ENCODE measurements around the gene CEACAM3.

CEACAM3 gene

DNA sequence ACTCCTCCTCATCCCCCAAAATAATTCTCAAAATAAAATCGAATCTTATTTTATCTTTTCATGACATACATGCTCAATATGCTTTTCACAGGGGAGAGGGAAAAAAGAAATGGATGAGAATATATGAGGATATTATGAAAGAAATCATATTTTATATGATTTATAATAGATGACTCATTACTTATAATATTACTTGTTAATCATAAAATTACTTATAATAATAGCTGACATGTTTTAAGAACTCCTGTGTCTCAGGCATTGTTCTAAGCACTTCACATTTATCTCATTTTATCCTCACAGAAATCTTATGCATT, 3.0 kb upstream of the CEACAM3 start:
- no peak for DNase-seq

DNA sequence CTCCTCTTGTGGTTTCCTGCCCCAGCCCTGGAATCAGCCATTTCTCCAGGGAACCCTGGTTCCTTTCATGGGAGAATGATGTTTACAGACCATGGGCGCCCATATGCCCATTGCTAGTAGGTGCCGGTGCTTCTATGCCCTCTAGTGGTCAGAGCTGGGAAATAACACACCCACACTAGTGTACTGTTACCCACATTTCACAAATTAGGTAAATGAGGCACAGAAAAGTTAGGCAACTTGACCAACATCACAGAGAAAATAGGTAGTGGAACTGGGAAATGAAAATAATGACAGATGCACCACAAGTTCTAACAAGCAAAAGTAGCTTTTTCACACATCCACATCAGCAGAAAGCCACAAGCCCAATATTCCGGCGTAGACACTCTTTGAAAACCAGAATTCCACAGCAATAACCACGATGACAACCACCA, 1.3 kb upstream of the CEACAM3 start:
- no peak for DNase-seq

DNA sequence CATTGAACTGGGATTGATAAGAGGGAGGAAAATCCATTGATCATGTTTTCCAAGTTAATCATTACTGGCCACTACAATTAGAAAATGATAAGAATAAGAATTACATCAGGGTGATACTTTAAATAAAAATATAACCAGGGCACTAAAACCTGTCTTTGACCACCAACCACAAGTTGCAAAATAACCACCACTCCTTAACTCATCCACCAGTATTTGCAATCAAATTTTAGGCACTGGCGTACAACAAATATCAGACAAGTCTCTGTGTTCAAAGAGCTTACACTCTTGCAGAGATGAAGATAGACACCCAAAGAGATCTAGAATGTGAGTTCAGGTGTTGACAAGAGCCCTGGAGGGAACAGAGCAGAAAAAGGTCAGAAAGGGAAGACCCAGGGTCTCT, 514 bp downstream of the CEACAM3 start:
- no peak for DNase-seq

DNA sequence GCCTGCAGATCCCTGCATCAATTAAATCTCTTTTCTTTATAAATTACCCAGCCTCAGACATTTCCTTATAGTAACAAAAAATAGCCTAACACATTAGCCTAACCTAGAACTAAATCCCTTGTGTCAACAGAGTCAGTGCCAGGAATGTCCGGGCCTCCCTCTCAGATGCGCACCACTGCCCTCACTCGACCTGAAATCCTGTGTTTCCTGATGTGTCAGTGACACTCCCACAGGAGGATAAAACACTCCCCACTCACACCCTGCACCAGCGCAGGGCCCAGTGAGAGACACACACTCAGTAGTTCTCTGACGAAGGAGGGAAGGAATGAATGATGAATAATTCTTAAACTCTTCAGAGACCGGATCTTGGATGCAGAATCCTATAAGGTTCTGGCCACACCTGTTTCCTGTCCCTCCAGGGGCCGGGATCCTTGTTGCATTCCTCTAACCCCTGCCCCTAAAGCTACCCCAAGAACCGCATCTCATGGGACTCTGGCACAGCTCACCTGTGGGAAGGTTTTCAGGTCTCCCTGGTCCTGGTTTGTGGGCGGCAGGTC, 3.1 kb downstream of the CEACAM3 start:
- DNase-seq = no peak

DNA sequence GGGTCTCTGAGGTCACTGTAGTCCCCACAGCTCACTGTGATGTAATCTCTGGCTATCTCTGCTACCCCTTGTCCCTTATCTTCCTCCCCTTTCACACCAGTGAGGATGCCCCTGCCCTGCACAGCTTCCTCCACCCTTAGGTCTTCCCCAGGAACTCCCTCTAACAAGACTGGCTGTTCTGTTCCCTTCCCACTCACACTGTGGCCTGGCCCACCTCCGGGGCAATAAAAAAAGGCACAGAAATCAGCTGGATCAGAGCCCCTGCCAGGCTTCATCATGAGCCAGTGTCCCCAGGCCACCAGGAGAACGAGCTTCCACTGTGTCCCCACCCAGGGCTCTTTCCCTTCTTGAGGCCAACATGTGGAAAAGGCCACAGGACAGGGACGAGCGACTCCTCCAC, 4.6 kb downstream of the CEACAM3 start:
- DNase-seq = no peak

DNA sequence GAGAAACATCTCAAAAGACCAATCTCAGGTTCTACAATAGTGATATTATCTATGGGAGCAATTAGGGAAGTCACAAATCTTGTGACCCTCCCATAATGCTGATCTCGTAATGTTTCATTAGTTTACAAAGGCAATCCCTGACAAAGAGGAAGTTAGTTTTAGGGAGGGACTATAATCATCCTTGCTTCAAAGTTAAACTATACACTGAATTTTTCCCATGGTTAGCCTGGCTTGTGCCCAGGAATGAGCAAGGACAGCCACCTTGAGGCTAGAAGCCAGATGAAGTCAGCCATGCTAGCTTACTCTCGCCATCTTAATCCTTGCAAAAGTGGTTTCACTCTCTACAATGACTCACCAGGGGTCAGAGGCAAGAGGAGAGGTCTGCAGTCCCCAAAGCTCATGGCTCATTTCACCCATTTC, 5.4 kb downstream of the CEACAM3 start:
- DNase-seq = no peak

DNA sequence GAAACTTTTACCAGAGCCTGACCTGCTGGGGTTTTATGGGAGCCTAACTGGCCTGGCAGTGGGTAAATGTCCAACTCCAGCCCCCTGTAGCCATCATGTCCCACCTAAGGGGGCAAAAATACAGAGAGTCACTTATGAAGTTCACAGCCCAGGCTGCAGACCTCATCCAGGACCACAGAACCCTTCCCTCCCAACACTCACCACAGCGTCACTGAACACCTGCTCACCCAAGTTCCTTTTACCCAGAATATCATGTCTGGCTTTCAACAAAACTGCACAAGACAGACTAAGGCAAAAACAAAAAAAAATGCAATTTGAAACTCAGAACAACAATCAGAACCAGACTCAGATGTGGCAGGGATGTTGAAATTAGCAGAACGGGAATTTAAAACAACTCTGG, 6.4 kb downstream of the CEACAM3 start:
- no peak for DNase-seq

DNA sequence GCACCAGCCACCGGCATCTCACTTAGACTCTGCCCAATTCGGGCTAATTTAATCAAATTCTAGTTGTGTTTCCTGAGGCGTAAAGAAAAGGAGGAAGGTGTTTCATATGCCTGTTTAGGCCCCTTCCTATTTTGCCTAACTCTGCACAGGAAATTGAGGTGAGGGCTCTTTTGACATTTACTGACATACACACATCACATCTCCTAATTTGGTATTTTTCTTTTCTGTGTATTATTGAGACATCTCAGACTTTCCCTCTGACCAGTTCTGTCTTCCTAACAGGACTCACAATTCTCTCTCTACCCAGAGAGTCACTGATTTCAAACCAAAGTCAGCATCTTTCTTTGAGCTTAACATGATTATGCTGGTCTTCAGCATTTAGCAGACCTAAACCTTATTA, 7.9 kb downstream of the CEACAM3 start:
- no peak for DNase-seq

DNA sequence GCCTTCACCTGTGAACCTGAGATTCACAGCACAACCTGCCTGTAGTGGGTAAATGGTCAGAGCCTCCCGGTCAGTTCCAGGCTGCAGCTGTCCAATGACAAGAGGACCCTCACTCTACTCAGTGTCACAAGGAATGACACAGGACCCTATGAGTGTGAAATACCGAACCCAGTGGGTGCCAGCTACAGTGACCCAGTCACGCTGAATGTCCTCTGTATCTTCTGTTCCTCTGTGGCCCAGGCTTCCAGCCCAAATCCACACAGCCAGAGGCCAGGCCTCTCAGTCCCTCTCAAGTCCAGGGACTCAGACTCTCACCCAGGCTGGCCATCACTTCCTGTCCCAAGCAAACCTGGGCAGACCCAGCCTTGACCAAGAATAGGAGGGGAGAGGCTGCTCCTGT, 10.8 kb downstream of the CEACAM3 start:
- no peak for DNase-seq

DNA sequence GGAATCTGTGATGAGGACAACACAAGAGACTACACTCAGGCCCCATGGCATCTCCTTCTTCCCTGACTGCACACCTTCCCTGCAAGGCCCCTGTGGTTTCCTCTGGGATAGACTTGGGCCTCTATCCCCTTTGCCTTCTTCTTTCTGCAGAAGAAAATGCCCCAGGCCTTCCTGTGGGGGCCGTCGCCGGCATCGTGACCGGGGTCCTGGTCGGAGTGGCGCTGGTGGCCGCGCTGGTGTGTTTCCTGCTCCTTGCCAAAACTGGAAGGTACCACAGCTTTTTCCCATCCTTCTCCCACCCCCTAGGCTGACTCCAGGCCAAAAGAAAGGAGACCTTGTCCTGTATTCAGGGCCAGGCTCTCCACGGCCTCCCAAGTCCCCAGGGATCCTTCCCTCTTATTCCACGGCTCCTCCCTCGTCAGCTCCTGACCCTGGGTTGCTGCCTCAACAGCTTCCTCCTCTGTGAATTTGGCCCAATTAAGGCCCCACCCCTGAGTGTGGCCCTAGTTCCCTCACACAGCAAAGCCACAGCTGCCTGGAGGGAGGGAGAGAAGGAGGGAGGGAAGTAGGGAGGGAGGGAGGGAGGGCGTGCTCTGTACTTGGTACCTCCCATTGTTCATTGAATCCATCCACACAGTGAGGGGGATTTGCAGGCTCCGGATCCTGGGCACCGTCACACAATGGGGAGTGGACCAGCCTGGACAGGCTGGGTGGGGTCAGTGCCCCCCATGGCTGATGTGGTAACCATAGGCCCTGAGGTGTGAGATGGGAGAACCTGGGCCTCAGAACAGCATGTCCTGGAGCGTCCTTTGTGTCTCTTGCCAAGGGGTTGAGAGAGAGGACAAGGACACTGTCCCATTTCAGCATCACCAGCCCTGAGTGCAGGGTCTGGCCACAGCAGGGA, 12.5 kb downstream of the CEACAM3 start:
- DNase-seq = no peak

DNA sequence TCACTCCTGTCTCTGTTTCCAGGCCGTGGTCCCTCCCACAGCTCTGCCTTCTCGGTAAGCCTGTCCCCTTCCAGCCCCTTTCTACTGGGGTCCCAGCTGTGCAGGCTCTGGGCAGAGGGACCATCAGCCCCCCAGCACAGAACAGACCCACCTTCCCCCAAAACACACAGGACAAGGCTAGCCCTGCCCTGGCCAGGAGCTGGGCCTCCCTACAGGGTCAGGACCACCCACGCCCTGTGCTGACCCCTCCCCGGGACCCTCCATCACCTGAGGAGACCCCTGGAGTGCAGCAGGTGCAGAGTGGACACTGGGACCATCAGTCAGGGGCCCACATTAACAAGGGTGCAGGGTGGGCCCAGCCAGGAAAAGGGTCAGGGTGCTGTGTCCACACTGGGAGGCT, 13.9 kb downstream of the CEACAM3 start:
- no peak for DNase-seq

DNA sequence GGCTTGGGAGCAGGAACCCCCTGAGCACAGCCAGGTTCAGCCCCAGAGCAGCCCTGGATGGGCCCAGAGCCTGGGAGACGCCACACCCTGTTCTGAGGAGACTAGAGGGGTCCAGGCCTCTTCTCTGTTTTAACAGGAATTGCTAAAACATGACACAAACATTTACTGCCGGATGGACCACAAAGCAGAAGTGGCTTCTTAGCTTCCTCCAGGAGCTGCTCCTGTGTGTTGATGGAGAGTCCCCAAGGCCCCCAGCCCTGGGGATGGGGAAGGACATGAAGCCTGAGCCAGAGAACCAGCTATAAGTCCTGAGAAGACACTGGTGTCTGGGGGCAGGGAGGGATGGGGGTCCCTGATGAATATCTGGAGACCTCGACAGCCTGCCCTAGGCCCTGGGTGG, 14.6 kb downstream of the CEACAM3 start:
- DNase-seq = no peak

DNA sequence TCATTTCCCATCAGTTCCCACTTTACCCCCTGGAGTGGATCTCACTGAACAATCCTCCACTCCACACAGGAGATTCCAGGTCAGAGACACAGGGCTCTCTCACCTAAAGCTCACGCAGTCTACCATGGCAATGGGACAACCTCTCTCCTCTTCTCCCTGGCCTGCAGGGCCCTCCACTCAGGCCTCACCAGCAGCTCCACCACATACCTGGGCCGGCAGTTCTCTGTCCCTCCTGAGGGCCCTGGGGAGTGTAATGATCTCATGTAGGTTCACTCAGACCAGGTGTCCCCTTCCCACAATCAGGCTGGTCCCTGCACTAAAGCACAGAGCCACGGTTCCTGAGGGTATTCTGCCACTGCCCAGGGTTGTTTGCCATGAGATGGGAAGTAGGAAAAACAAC, 15.6 kb downstream of the CEACAM3 start:
- no peak for DNase-seq

DNA sequence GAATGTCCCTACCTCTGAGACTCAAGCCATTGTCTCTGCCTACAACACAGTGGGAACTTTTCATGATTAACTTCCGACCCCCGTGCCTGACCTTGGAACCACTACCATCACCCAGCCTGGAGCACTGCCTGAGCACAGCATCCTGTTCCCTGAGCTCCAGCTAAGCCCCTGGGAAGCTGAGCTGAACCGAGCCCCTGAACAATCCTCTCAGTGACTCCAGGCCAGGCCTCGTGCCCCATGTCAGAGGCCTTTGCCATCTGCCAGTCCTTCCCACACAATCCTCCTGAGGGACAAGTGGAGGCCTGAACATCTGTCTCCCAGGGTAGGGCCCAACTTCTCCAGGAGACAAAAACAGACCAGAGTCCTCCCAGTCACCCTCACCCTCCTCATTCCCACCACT, 17.5 kb downstream of the CEACAM3 start:
- no peak for DNase-seq

DNA sequence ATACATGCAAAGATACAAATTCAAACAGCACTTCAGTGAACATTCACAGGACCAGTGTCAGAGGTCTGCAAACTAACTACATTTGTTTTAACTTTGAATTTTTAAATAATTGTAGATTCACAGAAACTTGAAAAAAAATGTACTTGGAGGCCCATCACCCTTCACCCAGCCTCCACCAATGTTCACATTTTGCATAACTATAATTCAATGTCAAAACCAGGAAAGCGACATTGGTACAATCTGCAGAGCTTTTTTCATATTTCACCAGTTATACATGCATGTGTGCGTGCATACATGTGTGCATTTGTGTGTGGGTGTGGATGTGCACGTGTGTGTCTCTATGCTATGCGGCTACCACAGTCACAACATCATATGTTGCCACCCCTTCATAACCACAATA, 18.9 kb downstream of the CEACAM3 start:
- no peak for DNase-seq

DNA sequence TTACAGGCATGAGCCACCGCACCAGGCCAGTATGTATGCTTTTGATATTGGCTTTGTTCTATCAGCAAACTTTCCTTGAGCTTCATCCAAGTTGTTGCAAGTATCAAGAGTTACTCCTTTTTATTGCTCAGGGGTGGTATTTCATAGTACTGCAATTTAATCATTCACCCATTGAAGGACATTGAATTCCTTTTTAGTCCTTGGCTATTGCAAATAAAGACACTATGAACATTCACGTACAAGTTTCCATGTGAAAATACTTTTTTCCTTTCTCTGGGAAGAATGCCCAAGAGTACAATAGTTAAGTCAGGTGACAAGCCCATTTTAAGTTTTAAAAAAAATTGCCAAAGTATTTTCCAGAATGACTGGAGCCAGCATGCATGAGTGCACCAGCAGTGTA, 20.4 kb downstream of the CEACAM3 start:
- DNase-seq = no peak

DNA sequence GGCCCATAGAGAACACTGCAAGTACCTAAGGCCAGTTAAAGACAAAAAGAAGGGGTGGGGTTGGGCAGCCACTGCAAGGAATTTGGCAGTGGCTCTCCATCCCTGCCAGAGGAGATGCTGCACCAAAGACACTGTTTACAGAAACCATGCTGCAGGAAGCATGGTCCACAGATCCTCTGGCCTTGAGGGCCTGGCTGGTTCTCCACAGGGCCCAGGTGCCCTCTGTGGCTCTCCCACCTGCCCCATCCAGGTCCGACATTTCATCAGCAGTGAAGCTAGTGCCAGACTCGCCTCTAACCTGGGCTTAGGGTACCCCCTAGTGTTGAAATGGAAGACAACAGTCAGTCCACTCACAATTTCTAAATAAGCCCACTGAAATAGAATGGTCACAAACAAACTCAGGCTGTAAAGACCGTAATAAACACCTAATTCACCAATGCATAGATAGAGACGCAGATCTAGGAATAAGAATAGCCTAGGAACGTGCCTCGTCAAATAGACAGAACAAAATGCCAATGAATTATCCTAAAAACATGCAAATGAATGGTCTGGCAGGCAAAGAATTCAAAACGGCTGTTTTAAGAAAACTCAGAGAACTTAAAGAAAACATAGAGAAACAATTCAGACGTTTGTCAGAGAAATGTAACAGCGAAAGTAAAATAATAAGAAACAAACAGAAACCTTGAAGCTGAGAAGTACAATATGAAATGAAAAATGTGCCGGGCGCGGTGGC, 24.8 kb downstream of the CEACAM3 start:
- no peak for DNase-seq

DNA sequence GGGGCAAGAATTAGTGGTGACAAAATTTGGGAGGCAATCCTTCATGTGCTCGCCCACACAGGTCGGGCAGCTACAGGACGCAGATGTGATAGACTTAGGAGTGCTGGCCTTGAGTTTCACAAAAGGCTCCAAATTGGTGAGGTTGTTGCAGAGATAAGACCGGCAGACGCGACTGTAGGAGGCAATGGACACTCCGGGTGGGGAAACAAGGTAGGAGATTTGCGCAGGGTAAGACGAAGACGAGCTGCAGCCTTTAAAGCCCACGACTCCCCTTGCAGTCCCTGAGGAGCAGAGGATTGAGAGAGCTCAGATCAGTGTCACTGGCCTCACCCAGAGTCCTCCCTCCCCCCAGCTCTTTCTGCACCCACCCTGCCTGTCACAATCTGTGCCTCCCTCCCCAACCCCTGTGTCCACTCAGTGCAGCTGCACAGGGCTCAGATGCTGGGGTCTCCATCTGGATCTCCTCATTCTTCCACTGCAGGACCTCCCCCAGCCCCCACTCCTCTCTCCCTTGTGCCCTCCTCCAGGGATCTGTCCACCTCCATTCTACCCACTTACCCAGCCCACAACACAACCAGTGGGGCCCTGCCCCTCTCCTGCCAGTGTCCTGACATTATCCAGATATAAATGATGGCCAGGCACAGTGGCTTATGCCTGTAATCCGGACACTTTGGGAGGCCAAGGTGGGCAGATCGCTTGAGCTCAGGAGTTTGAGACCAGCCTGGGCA, 41.8 kb downstream of the CEACAM3 start:
- DNase-seq = no peak

DNA sequence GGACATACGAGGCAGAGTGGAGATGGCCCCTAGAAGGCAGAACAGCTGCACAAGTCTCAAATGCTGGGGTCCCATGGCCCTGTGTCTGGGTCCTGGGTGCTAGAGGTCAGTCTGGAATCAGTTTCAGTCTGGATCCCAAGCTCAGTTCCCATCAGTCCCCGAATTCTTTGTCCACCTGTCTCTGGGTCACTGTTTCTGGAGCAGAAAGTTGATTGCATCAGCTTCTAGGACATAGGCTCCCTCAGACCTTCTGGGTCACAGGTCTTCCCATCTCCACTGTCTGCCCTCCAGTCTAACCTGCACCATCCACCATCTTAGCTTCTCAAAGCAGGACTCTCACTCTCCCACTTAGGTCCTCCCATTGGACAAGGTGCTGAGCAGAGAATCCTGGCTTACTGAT, 42.8 kb downstream of the CEACAM3 start:
- no peak for DNase-seq

DNA sequence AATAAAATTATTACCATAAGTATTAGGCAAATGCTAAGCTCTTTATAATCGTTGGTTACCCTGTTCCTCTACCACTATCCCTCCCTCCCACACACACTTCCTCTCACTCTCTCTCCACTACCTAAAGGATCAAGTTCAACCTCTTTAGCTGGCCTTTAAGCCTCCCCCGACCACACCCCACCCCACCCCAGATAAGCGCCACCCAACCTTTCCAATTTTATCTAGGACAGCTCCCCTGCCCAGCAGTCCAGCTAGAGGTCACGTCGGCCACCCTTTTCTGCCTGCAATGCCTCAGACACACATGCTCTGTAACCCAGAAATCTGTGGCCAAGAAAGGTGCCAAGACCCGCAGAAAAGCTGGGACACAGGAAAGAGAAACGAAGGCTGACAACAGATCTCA, 47.0 kb downstream of the CEACAM3 start:
- no peak for DNase-seq

DNA sequence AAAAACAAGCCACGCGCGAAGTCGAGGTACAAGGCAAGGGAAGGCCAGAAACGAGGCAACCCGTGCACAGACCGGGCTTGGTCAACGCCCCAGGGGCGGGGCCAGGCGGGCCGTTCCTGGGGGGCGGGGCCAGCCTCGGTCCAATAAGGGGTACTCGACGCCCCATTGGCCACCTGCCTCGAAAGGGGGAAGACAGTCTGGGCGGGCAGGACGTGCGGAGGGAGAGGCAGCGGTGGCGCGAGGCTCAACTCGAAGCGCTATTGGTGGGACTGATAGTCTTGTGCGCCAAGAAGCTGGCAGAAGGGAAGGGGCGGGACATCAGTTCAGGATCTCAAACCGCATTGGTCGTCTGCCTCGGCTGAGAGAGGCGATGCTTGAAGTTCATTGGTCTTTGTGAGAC, 48.2 kb downstream of the CEACAM3 start, which contains the start of gene LYPD4:
Gene LYPD4 (minus strand): TSS at position 83 of the 400 bp plus-strand sequence. CDS start 5,398 bp downstream, outside the sequence.
- DNase-seq = no peak

DNA sequence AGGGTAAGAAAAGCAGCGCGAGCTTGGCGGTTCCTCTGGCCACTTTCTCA, 48.4 kb downstream of the CEACAM3 start, which contains the start of gene DMRTC2:
Gene DMRTC2 (plus strand): TSS at position 42 of the 50 bp plus-strand sequence. CDS start 2,387 bp downstream, outside the sequence.
- no peak for DNase-seq

DNA sequence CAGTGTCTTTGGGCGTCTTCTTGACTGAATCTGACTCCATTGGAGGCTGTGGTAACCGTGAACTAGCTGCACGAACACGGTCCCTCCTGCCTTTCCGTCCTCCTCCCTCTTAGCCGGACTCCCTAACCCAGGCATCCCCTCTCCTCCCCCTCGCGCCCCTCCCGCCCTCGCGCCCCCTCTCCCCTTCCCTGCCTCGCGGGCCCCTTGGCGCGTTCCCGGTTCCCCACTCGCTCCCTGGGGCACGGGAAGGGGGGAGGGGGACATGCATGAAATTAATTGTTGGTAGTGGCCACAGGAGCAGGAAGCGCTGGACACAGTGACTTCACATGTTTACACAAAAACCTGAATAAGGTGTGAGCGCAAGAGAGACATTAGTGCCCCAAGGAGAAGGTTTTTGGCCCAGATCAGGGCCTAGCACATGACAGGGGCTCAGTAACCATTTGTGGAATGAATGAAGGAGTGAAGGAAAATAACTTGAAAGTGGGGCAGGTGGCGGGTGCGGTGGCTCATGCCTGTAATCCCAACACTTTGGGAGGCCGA, 48.7 kb downstream of the CEACAM3 start:
- DNase-seq = no peak
